H9 (cell line): ENCODE data around the gene RNU4-1. TPM values are rescaled to one million over a fixed set of nuclear protein-coding genes. Genes with fewer than 3 reads are reported as not detected.
"Not testable (repeated sequence)": the region's sequence is repeated elsewhere in the genome, so short reads cannot be mapped to it uniquely, and the experiment has no call there.

Experiments used
- DNase-seq: peaks from one replicate; pipeline ENCODE4 v3.0.0-alpha.2; 2017
- H2AFZ ChIP-seq: one replicate; pipeline ENCODE4 v1.6.1; 2013; ENCODE audit warnings: mild to moderate bottlenecking, low read length, control low read depth, moderate library complexity
- H2AK5ac ChIP-seq: 2 replicates; pipeline ENCODE4 v1.6.1; 2013; ENCODE audit warnings: low read length, control low read depth, mixed read lengths; ENCODE audit not compliant: insufficient read length
- H2BK120ac ChIP-seq: one replicate; pipeline ENCODE4 v1.6.1; 2013; ENCODE audit warnings: low read depth, mild to moderate bottlenecking, low read length, control low read depth, inconsistent platforms; ENCODE audit not compliant: poor library complexity, severe bottlenecking
- H2BK12ac ChIP-seq: 2 replicates; pipeline ENCODE4 v1.6.1; 2013; ENCODE audit warnings: low read length, control low read depth, mixed read lengths, low read depth; ENCODE audit not compliant: insufficient read length
- H2BK15ac ChIP-seq: 2 replicates; pipeline ENCODE4 v1.6.1; 2013; ENCODE audit warnings: low read depth, low read length, control low read depth
- H2BK20ac ChIP-seq: one replicate; pipeline ENCODE4 v1.6.1; 2013; ENCODE audit warnings: low read depth, mild to moderate bottlenecking, low read length, control low read depth, inconsistent platforms; ENCODE audit not compliant: poor library complexity, severe bottlenecking
- H2BK5ac ChIP-seq: 2 replicates; pipeline ENCODE4 v1.6.1; 2013; ENCODE audit warnings: low read length, control low read depth, mixed read lengths; ENCODE audit not compliant: insufficient read length
- H3K14ac ChIP-seq: 2 replicates; pipeline ENCODE4 v1.6.1; 2013; ENCODE audit warnings: low read length, control low read depth; ENCODE audit not compliant: insufficient read depth
- H3K18ac ChIP-seq: 2 replicates; pipeline ENCODE4 v1.6.1; 2013; ENCODE audit warnings: low read depth, mild to moderate bottlenecking, mixed read lengths, low read length, control low read depth; ENCODE audit not compliant: insufficient read length
- H3K23ac ChIP-seq: 2 replicates; pipeline ENCODE4 v1.6.1; 2013; ENCODE audit warnings: low read length, control low read depth, mixed read lengths, low read depth; ENCODE audit not compliant: insufficient read length
- H3K23me2 ChIP-seq: 2 replicates; pipeline ENCODE4 v1.6.1; 2013; ENCODE audit warnings: low read depth, mild to moderate bottlenecking, mixed read lengths, low read length, control low read depth; ENCODE audit not compliant: insufficient read length, poor library complexity, severe bottlenecking
- H3K27ac ChIP-seq: 2 replicates; pipeline ENCODE4 v1.5.1; 2013; ENCODE audit warnings: low read length, control low read depth, mixed read lengths, low read depth; ENCODE audit not compliant: insufficient read length
- H3K27me3 ChIP-seq: 2 replicates; pipeline ENCODE4 v1.6.1; 2013; ENCODE audit warnings: low read length, control low read depth, inconsistent platforms; ENCODE audit not compliant: insufficient read depth
- H3K4ac ChIP-seq: 2 replicates; pipeline ENCODE4 v1.6.1; 2013; ENCODE audit warnings: low read depth, mild to moderate bottlenecking, control low read depth, inconsistent platforms, low read length, moderate library complexity
- H3K4me1 ChIP-seq: 2 replicates; pipeline ENCODE4 v1.6.1; 2013; ENCODE audit warnings: low read length, control low read depth, inconsistent platforms; ENCODE audit not compliant: insufficient read depth
- H3K4me2 ChIP-seq: 2 replicates; pipeline ENCODE4 v1.6.1; 2013; ENCODE audit warnings: low read length, control low read depth, mixed read lengths; ENCODE audit not compliant: insufficient read length, insufficient read depth
- H3K56ac ChIP-seq: 2 replicates; pipeline ENCODE4 v1.6.1; 2013; ENCODE audit warnings: low read depth, mild to moderate bottlenecking, mixed read lengths, low read length, control low read depth; ENCODE audit not compliant: insufficient read length
- H3K79me1 ChIP-seq: 2 replicates; pipeline ENCODE4 v1.6.1; 2013; ENCODE audit warnings: low read depth, mild to moderate bottlenecking, moderate library complexity, low read length, control low read depth, inconsistent platforms; ENCODE audit not compliant: insufficient read depth, poor library complexity, severe bottlenecking
- H3K79me2 ChIP-seq: 2 replicates; pipeline ENCODE4 v1.6.1; 2013; ENCODE audit warnings: low read length, control low read depth, inconsistent platforms; ENCODE audit not compliant: insufficient read depth
- H3K9ac ChIP-seq: 2 replicates; pipeline ENCODE4 v1.6.1; 2013; ENCODE audit warnings: low read length, control low read depth, mixed read lengths; ENCODE audit not compliant: insufficient read length; ENCODE audit errors: extremely low read depth
- H3K9me3 ChIP-seq: one replicate; pipeline ENCODE4 v1.6.1; 2013; ENCODE audit warnings: low read depth, low read length, inconsistent platforms; ENCODE audit not compliant: control insufficient read depth
- H3T11ph ChIP-seq: one replicate; pipeline ENCODE4 v1.6.1; 2013; ENCODE audit warnings: mild to moderate bottlenecking, low read length, control low read depth, inconsistent platforms
- H4K20me1 ChIP-seq: one replicate; pipeline ENCODE4 v1.6.1; 2013; ENCODE audit not compliant: control insufficient read depth, insufficient read length, insufficient read depth
- H4K5ac ChIP-seq: 2 replicates; pipeline ENCODE4 v1.6.1; 2013; ENCODE audit warnings: low read depth, mild to moderate bottlenecking, mixed read lengths, low read length, control low read depth; ENCODE audit not compliant: insufficient read length
- H4K8ac ChIP-seq: replicated peaks from 2 replicates; pipeline ENCODE4 v1.6.1; 2013; ENCODE audit warnings: low read length, control low read depth, mixed read lengths, low read depth; ENCODE audit not compliant: insufficient read length
- H4K91ac ChIP-seq: 2 replicates; pipeline ENCODE4 v1.6.1; 2013; ENCODE audit warnings: low read depth, mild to moderate bottlenecking, moderate library complexity, mixed read lengths, low read length, control low read depth; ENCODE audit not compliant: insufficient read length
- H3K27ac Mint-ChIP-seq, 3 experiments: 2 replicates in 2 of 3; 3 replicates in 1 of 3; pipeline ENCODE4 v1.8.0; 2020 to 2021; ENCODE audit warnings: mixed read lengths in 3 of 3, mild to moderate bottlenecking in 1 of 3, moderate library complexity in 1 of 3
- H3K27me3 Mint-ChIP-seq: 2 replicates; pipeline ENCODE4 v1.8.0; 2021; ENCODE audit warnings: low read depth, mild to moderate bottlenecking, moderate library complexity, mixed read lengths
- H3K36me3 Mint-ChIP-seq, 3 experiments: 2 replicates in 2 of 3; 3 replicates in 1 of 3; pipeline ENCODE4 v1.8.0; 2020 to 2021; ENCODE audit warnings: low read depth in 3 of 3, mixed read lengths in 3 of 3; ENCODE audit not compliant: insufficient read depth in 1 of 3
- H3K4me1 Mint-ChIP-seq, 2 experiments: 2 replicates each; pipeline ENCODE4 v1.8.0; 2020; ENCODE audit warnings: mixed read lengths in 2 of 2
- H3K4me3 Mint-ChIP-seq, 2 experiments: 2 replicates in 1 of 2; 3 replicates in 1 of 2; pipeline ENCODE4 v1.8.0; 2020 to 2021; ENCODE audit warnings: mild to moderate bottlenecking in 2 of 2, mixed read lengths in 2 of 2, moderate library complexity in 1 of 2
- H3K9me3 Mint-ChIP-seq, 2 experiments: 2 replicates in 1 of 2; 3 replicates in 1 of 2; pipeline ENCODE4 v1.8.0; 2020; ENCODE audit warnings: mild to moderate bottlenecking in 2 of 2, mixed read lengths in 2 of 2, moderate library complexity in 1 of 2
- CTCF ChIP-seq: fragments of 200-600 bp; sonication (generic); conservative IDR thresholded peaks from 3 replicates; pipeline ENCODE4 v1.8.0; 2021; ENCODE audit warnings: antibody characterized with exemption, mild to moderate bottlenecking
- WGBS: extraction: QIAGEN DNeasy Blood & Tissue Kit; methylation state at CpG from one replicate; pipeline ENCODE4 v1.1.7; 2013; ENCODE audit warnings: missing lambda C conversion rate, low lambda C conversion rate, mixed read lengths; ENCODE audit not compliant: insufficient read length; ENCODE audit errors: extremely low coverage; 5-methylcytosine and 5-hydroxymethylcytosine counted together
- total RNA-seq: library from RNA; stranded (reverse); gene quantifications from 2 replicates; pipeline ENCODE4 v1.2.1, GENCODE V29; 2021

The RNU4-1 gene
- total RNA-seq, 1 experiment from 2014 or later = 3,262 TPM

- Histone ChIP-seq H3K9me3 (no peaks in the 10 kb centered on the region), H2BK15ac (no peak overlapping the region), H2AFZ (no peak overlapping the region), H3K14ac (no peak overlapping the region), H2BK12ac (no peak overlapping the region), H3K23ac (no peak overlapping the region), H4K20me1 (no peaks in the 10 kb centered on the region), H3K4ac (no peak overlapping the region), H3K27me3 (no peaks in the 10 kb centered on the region; the same call in 1 of the 2 replicates), H3K23me2 (no peaks in the 10 kb centered on the region), H2BK20ac (no peak overlapping the region), H2BK120ac (no peak overlapping the region), H2AK5ac (no peak overlapping the region), H3K9ac (no peak overlapping the region), H3K4me2 (no peak overlapping the region), H4K8ac (no peak overlapping the region), H3K4me1 (peaks cover 4% of the 10 kb centered on the region; the same call in 1 of the 2 replicates), H3T11ph (no peak overlapping the region), H3K79me1 (peaks cover 3% of the 10 kb centered on the region), H2BK5ac (no peak overlapping the region), H3K18ac (no peak overlapping the region), H3K27ac (no peak overlapping the region), H3K56ac (no peak overlapping the region), H4K5ac (no peak overlapping the region), H4K91ac (no peak overlapping the region), H3K79me2 (peaks cover 36% of the 10 kb centered on the region; the same call in 1 of the 2 replicates)
- no peak for DNase-seq
- Mint-ChIP-seq H3K36me3 (peaks cover 2 to 20% (median 6%) of the 10 kb centered on the region in 3 experiments; a peak in 6 of 7 replicates), H3K9me3 (no peaks in the 10 kb centered on the region), H3K4me1 (peaks cover 32 to 46% of the 10 kb centered on the region in 2 experiments), H3K4me3 (no peak overlapping the region), H3K27ac (peak overlapping the region in 1 of 3 experiments; percentile 8; a peak in 4 of 7 replicates), H3K27me3 (no peaks in the 10 kb centered on the region)
- WGBS = no CpG with 5 or more reads among the region's 12 CpGs
- TF ChIP-seq CTCF = no peak
Observed at GRCh38 chr12:120252071-120252906, 40.7 kb downstream of the RNU4-1 start.

- not testable (repeated sequence) for H3K23ac ChIP-seq, H3T11ph ChIP-seq, H2AFZ ChIP-seq, H4K20me1 ChIP-seq, H3K14ac ChIP-seq, H4K8ac ChIP-seq, H3K9me3 Mint-ChIP-seq, H3K4ac ChIP-seq, DNase-seq, H3K56ac ChIP-seq, H3K9ac ChIP-seq, H3K27me3 ChIP-seq, H3K4me1 ChIP-seq, H2AK5ac ChIP-seq, H2BK20ac ChIP-seq, H3K79me1 ChIP-seq, H3K4me3 Mint-ChIP-seq, H3K9me3 ChIP-seq, H3K23me2 ChIP-seq, H3K27me3 Mint-ChIP-seq, H2BK5ac ChIP-seq, H2BK15ac ChIP-seq, H3K4me2 ChIP-seq, H3K18ac ChIP-seq, H3K27ac Mint-ChIP-seq, H4K5ac ChIP-seq, H2BK120ac ChIP-seq, H4K91ac ChIP-seq, H3K27ac ChIP-seq, H2BK12ac ChIP-seq
- peaks cover 37% of the 10 kb centered on the region; the same call in 1 of the 2 replicates for H3K79me2 ChIP-seq
- Mint-ChIP-seq H3K4me1 (peaks cover 26 to 40% of the 10 kb centered on the region in 2 experiments), H3K36me3 (peaks cover 2 to 20% (median 6%) of the 10 kb centered on the region in 3 experiments; a peak in 6 of 7 replicates)
- WGBS = no CpG with 5 or more reads among the region's 12 CpGs
Observed at GRCh38 chr12:120251364-120252070, 41.5 kb downstream of the RNU4-1 start.
